Measurements from ENCODE around the gene ISG20L2. TPM values are rescaled to one million over a fixed set of nuclear protein-coding genes. Genes with fewer than 3 reads are reported as not detected.
"Not testable (repeated sequence)": the region's sequence is repeated elsewhere in the genome, so short reads cannot be mapped to it uniquely, and the experiment has no call there.

ISG20L2 gene
- total and polyA plus RNA-seq, 7 donors: 12.0 to 23.4 (median 17.0) TPM

- intact Hi-C loops (cut with DNase I): loop anchor here (2.0 to 5.0 kb wide), 2 partner anchors 17 to 41 kb away; partner anchors contain the start of genes HDGF, ISG20L2 and METTL25B
- H3K9me3 ChIP-seq: no peaks in the 10 kb centered on the region
- WGBS, 2 donors: 0 to 1% methylated on average over 31 of the region's 31 CpGs
- peaks cover 0 to 18% (median 6%) of the 10 kb centered on the region in 4 donors for H3K36me3 ChIP-seq
- H3K27me3 ChIP-seq: no peaks in the 10 kb centered on the region
- TF ChIP-seq EP300 (IDR thresholded peaks at IDR 0.05): no peak
- TF ChIP-seq CTCF (IDR thresholded peaks at IDR 0.05): no peak
- no peak for TF ChIP-seq POLR2AphosphoS5 (IDR thresholded peaks at IDR 0.05)
- no peak for TF ChIP-seq POLR2A (IDR thresholded peaks at IDR 0.05)
- peak; percentile 74 for DNase-seq
- peaks cover 0 to 58% (median 54%) of the 10 kb centered on the region in 4 donors for H3K4me1 ChIP-seq
- H3K4me3 ChIP-seq: peak overlapping the region; percentile 67 to 99 (median 86)
- H3K27ac ChIP-seq: peak overlapping the region; percentile 92 to 96 (median 93)
Measured at GRCh38 chr1:156767879-156768604, 39.5 kb upstream of the ISG20L2 start.

GRCh38 chr1:156767101-156767878 is 38.7 kb upstream of the ISG20L2 start, which contains the start of gene PRCC:
TSS of gene PRCC (plus strand) at chr1:156767535. CDS start at chr1:156767772, 237 bp downstream.
- TF ChIP-seq CTCF (IDR thresholded peaks at IDR 0.05): no peak
- TF ChIP-seq POLR2AphosphoS5 (IDR thresholded peaks at IDR 0.05): peak; percentile 75 to 87 (median 79)
- TF ChIP-seq POLR2A (IDR thresholded peaks at IDR 0.05): peak in 1 of 2 donors; percentile 19
- TF ChIP-seq EP300 (IDR thresholded peaks at IDR 0.05): peak in 1 of 4 donors; percentile 60
- intact Hi-C loops (cut with DNase I): loop anchor here (2.0 to 5.0 kb wide), 2 partner anchors 16 to 40 kb away; partner anchors contain the start of genes HDGF, ISG20L2 and METTL25B
- peak; percentile 99 for DNase-seq
- H3K9me3 ChIP-seq: no peaks in the 10 kb centered on the region
- peak within 1 kb of the TSS; percentile 92 to 96 (median 94) for H3K27ac ChIP-seq
- H3K4me3 ChIP-seq: peak within 1 kb of the TSS; percentile 67 to 99 (median 86)
- H3K27me3 ChIP-seq: no peaks in the 10 kb centered on the region
- WGBS, 2 donors: 0% methylated on average over 50 of the region's 50 CpGs
- H3K36me3 ChIP-seq: peaks cover 0 to 18% (median 6%) of the 10 kb centered on the region in 4 donors
- peaks cover 0 to 50% (median 47%) of the 10 kb centered on the region in 4 donors for H3K4me1 ChIP-seq

- peaks cover 0 to 46% (median 41%) of the 10 kb centered on the region in 4 donors for H3K4me1 ChIP-seq
- intact Hi-C loops (cut with DNase I): loop anchor here (2.0 to 5.0 kb wide), 2 partner anchors 16 to 39 kb away; partner anchors contain the start of genes HDGF, ISG20L2 and METTL25B
- H3K36me3 ChIP-seq: peaks cover 0 to 14% (median 6%) of the 10 kb centered on the region in 4 donors
- H3K27ac ChIP-seq: peak overlapping the region; percentile 91 to 96 (median 94)
- H3K9me3 ChIP-seq: no peaks in the 10 kb centered on the region
- TF ChIP-seq EP300 (IDR thresholded peaks at IDR 0.05) (no peak), POLR2A (IDR thresholded peaks at IDR 0.05) (no peak), CTCF (IDR thresholded peaks at IDR 0.05) (no peak), POLR2AphosphoS5 (IDR thresholded peaks at IDR 0.05) (no peak)
- peak overlapping the region; percentile 67 to 99 (median 82) for H3K4me3 ChIP-seq
- no peaks in the 10 kb centered on the region for H3K27me3 ChIP-seq
- 5 to 8% methylated on average over 14 of the region's 14 CpGs for WGBS, 2 donors
- DNase-seq: peak; percentile 51
Measured at GRCh38 chr1:156766298-156767100, 37.9 kb upstream of the ISG20L2 start.

- H3K4me3 ChIP-seq: no peak overlapping the region
- intact Hi-C loops (cut with DNase I): loop anchor here (2.0 to 5.0 kb wide), 2 partner anchors 15 to 38 kb away; partner anchors contain the start of genes HDGF, ISG20L2 and METTL25B
- H3K27ac ChIP-seq: no peak overlapping the region
- no peaks in the 10 kb centered on the region for H3K27me3 ChIP-seq
- H3K9me3 ChIP-seq: no peaks in the 10 kb centered on the region
- 88 to 92% methylated on average over 5 of the region's 5 CpGs for WGBS, 2 donors
- no peak for TF ChIP-seq POLR2A (IDR thresholded peaks at IDR 0.05)
- TF ChIP-seq CTCF (IDR thresholded peaks at IDR 0.05): no peak
- no peak for TF ChIP-seq EP300 (IDR thresholded peaks at IDR 0.05)
- peaks cover 0 to 37% (median 33%) of the 10 kb centered on the region in 4 donors for H3K4me1 ChIP-seq
- peaks cover 0 to 6% (median 4%) of the 10 kb centered on the region in 4 donors for H3K36me3 ChIP-seq
- DNase-seq: no peak
Measured at GRCh38 chr1:156765666-156766065, 37.1 kb upstream of the ISG20L2 start.

- H3K4me1 ChIP-seq: peaks cover 0 to 32% (median 27%) of the 10 kb centered on the region in 4 donors
- 95 to 97% methylated on average over 15 of the region's 15 CpGs for WGBS, 2 donors
- not testable (repeated sequence) for H3K27me3 ChIP-seq, H3K36me3 ChIP-seq, H3K27ac ChIP-seq, H3K4me3 ChIP-seq, H3K9me3 ChIP-seq
- peak; percentile 38 for DNase-seq
- intact Hi-C loops (cut with DNase I): loop anchor here (5.0 kb wide), 1 partner anchor 38 kb away; the partner anchor contains the start of genes ISG20L2 and METTL25B
Measured at GRCh38 chr1:156765136-156765535, 36.6 kb upstream of the ISG20L2 start.
